Measurements from ENCODE around the gene INPP4B. TPM values are rescaled to one million over a fixed set of nuclear protein-coding genes. Genes with fewer than 3 reads are reported as not detected.
A peak's percentile ranks its signal among the peaks of the same experiment; 100 is the strongest.

The INPP4B gene
- total RNA-seq, 2 experiments from 2014 or later, result 43.7 to 44.7 TPM

GRCh38 chr4:142719854-142720541, 126.1 kb downstream of the INPP4B start:
- no peak overlapping the region for H3K4me3 Mint-ChIP-seq
- ATAC-seq (no peak), DNase-seq (no peak)
- H3K27ac Mint-ChIP-seq, result no peak overlapping the region
- ChIA-PET CTCF (interaction anchor here (0.6 to 1.7 kb wide), 15 partner anchors 9 to 592 kb away, joined by 3 to 6 read pairs (median 4); no protein-coding TSS in a partner anchor), POLR2A (no interaction called here)
- peaks cover 3% of the 10 kb centered on the region for H3K36me3 Mint-ChIP-seq (ENCODE audit: low read depth)
- H3K9me3 Mint-ChIP-seq (ENCODE audit: insufficient read depth), result peaks cover 3% of the 10 kb centered on the region
- peaks cover 10% of the 10 kb centered on the region for H3K4me1 Mint-ChIP-seq (ENCODE audit: low read depth)
- no peaks in the 10 kb centered on the region for H3K27me3 Mint-ChIP-seq (ENCODE audit: low read depth)

DNA sequence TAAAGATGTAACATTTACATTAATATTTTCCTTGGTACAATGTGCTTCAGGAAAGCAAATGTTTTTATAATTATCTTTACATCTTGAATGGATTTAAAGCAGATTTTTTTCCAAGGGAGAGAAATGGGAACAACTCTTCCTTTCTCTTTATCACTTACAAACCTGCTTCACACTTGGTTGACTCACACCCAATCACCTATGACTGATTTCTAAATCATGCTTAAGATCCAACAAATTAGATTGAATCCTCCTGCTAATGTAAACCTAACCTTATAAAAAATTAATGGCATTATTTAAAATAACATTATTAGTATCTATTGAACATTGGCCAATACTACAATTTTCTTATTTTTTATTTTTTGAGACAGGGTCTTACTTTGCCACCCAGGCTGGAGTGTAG, 127.1 kb downstream of the INPP4B start:
- DNase-seq, result no peak
- CTCF ChIA-PET, result interaction anchor here (1.7 kb wide), 1 partner anchor 368 kb away, joined by 6 read pairs; no protein-coding TSS in a partner anchor
- Mint-ChIP-seq H3K9me3 (ENCODE audit: insufficient read depth) (peaks cover 3% of the 10 kb centered on the region), H3K27ac (no peak overlapping the region), H3K4me3 (no peak overlapping the region), H3K36me3 (ENCODE audit: low read depth) (peaks cover 3% of the 10 kb centered on the region), H3K4me1 (ENCODE audit: low read depth) (peaks cover 10% of the 10 kb centered on the region), H3K27me3 (ENCODE audit: low read depth) (no peaks in the 10 kb centered on the region)
- POLR2A ChIA-PET, result no interaction called here
- no peak for ATAC-seq

DNA sequence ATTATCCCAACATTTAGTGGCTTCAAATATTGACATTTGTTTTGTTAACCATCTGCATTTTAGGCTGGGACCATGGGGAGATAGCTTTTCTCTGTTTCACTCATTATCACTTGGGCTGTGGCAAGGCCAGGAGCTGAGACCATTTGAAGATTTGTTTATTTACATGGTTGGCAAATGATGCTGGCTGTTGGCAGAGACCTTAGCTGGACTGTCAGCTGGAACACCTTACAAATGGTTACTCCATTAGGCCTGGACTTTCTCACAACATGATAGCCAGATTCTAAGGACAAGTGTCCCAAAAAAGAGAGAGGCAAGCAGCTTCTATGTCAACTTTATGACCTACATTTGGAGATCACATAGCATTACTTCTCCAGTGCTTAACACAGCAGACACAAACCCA, 130.4 kb downstream of the INPP4B start:
- peaks cover 12% of the 10 kb centered on the region for H3K36me3 Mint-ChIP-seq (ENCODE audit: low read depth)
- H3K27me3 Mint-ChIP-seq (ENCODE audit: low read depth), result no peaks in the 10 kb centered on the region
- H3K4me1 Mint-ChIP-seq (ENCODE audit: low read depth), result peaks cover 26% of the 10 kb centered on the region
- DNase-seq (no peak), ATAC-seq (no peak)
- POLR2A ChIA-PET, result no interaction called here
- H3K27ac Mint-ChIP-seq, result no peak overlapping the region
- no peak overlapping the region for H3K4me3 Mint-ChIP-seq
- peaks cover 3% of the 10 kb centered on the region for H3K9me3 Mint-ChIP-seq (ENCODE audit: insufficient read depth)
- CTCF ChIA-PET, result interaction anchor here (1.1 to 1.3 kb wide), 2 partner anchors 299 to 363 kb away, joined by 3 to 5 read pairs; no protein-coding TSS in a partner anchor

- Mint-ChIP-seq H3K36me3 (ENCODE audit: low read depth) (peaks cover 23% of the 10 kb centered on the region), H3K27me3 (ENCODE audit: low read depth) (no peaks in the 10 kb centered on the region), H3K27ac (peak overlapping the region; percentile 61), H3K4me1 (ENCODE audit: low read depth) (peaks cover 36% of the 10 kb centered on the region), H3K9me3 (ENCODE audit: insufficient read depth) (peaks cover 10% of the 10 kb centered on the region), H3K4me3 (no peak overlapping the region)
- ChIA-PET POLR2A (no interaction called here), CTCF (interaction anchor here (1.1 to 1.2 kb wide), 3 partner anchors 11 to 359 kb away, joined by 3 read pairs; no protein-coding TSS in a partner anchor)
- no peak for ATAC-seq
- no peak for DNase-seq
Measured at GRCh38 chr4:142713282-142714030, 132.6 kb downstream of the INPP4B start.

GRCh38 chr4:142708231-142708630, 137.9 kb downstream of the INPP4B start:
- POLR2A ChIA-PET, result no interaction called here
- no peak for ATAC-seq
- no peak for DNase-seq
- no peak overlapping the region for H3K4me3 Mint-ChIP-seq
- CTCF ChIA-PET, result no interaction called here
- H3K27me3 Mint-ChIP-seq (ENCODE audit: low read depth), result no peaks in the 10 kb centered on the region
- peak overlapping the region; percentile 33 for H3K27ac Mint-ChIP-seq
- H3K36me3 Mint-ChIP-seq (ENCODE audit: low read depth), result peaks cover 20% of the 10 kb centered on the region
- peaks cover 7% of the 10 kb centered on the region for H3K9me3 Mint-ChIP-seq (ENCODE audit: insufficient read depth)
- H3K4me1 Mint-ChIP-seq (ENCODE audit: low read depth), result peaks cover 27% of the 10 kb centered on the region

- CTCF ChIA-PET, result no interaction called here
Measured at GRCh38 chr4:142707401-142707800, 138.7 kb downstream of the INPP4B start.

GRCh38 chr4:142706381-142706780, 139.7 kb downstream of the INPP4B start:
- Mint-ChIP-seq H3K9me3 (ENCODE audit: insufficient read depth) (peaks cover 7% of the 10 kb centered on the region), H3K36me3 (ENCODE audit: low read depth) (peaks cover 18% of the 10 kb centered on the region), H3K4me1 (ENCODE audit: low read depth) (peaks cover 24% of the 10 kb centered on the region), H3K27me3 (ENCODE audit: low read depth) (no peaks in the 10 kb centered on the region), H3K4me3 (no peak overlapping the region), H3K27ac (no peak overlapping the region)
- CTCF ChIA-PET, result no interaction called here
- DNase-seq, result no peak
- no peak for ATAC-seq
- POLR2A ChIA-PET, result no interaction called here

More at GRCh38 chr4:142707401-142707800, 138.7 kb downstream of the INPP4B start:
- H3K27me3 Mint-ChIP-seq (ENCODE audit: low read depth), result no peaks in the 10 kb centered on the region
- DNase-seq (no peak), ATAC-seq (no peak)
- peaks cover 20% of the 10 kb centered on the region for H3K36me3 Mint-ChIP-seq (ENCODE audit: low read depth)
- POLR2A ChIA-PET, result no interaction called here
- no peak overlapping the region for H3K4me3 Mint-ChIP-seq
- peaks cover 7% of the 10 kb centered on the region for H3K9me3 Mint-ChIP-seq (ENCODE audit: insufficient read depth)
- H3K4me1 Mint-ChIP-seq (ENCODE audit: low read depth), result peaks cover 24% of the 10 kb centered on the region
- H3K27ac Mint-ChIP-seq, result no peak overlapping the region

- POLR2A ChIA-PET, result no interaction called here
- CTCF ChIA-PET, result no interaction called here
- H3K4me1 Mint-ChIP-seq (ENCODE audit: low read depth), result peaks cover 25% of the 10 kb centered on the region
Measured at GRCh38 chr4:142705820-142706219, 140.3 kb downstream of the INPP4B start.

DNA sequence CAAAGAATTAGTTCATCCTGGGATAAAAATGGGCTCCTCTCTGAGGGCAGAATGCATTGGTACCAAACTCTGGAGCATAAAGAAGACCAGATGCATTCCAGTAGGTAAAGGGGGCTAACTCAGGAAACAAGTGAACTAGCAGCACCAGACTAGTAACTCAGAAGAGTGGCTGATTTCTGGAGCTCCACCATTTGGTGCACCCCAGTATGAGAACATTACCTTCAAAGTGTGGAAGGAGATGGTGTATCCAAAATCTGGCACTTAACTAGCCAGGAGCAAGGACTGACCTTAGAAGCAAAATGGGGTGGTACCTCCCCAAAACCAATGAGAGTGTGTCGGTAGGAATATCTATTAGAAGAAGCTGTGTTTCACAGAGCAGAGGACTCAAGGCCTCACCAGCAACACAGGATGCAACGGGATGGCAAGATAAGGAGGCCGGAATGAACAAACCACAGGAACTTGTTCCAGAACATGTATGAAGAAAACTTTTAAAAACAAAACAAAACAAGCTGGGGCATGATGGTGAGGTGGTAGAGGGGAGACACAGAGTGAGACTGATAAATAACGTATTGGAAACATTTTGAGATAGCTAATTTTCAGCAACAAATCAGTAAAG, 142.3 kb downstream of the INPP4B start:
- H3K9me3 Mint-ChIP-seq (ENCODE audit: insufficient read depth), result no peaks in the 10 kb centered on the region
- CTCF ChIA-PET, result interaction anchor here (1.1 to 1.4 kb wide), 2 partner anchors 11 to 351 kb away, joined by 3 to 5 read pairs; no protein-coding TSS in a partner anchor
- ATAC-seq (peak; percentile 76), DNase-seq (peak; percentile 44)
- H3K36me3 Mint-ChIP-seq (ENCODE audit: low read depth), result peaks cover 22% of the 10 kb centered on the region
- peaks cover 28% of the 10 kb centered on the region for H3K4me1 Mint-ChIP-seq (ENCODE audit: low read depth)
- H3K27me3 Mint-ChIP-seq (ENCODE audit: low read depth), result no peaks in the 10 kb centered on the region
- no peak overlapping the region for H3K4me3 Mint-ChIP-seq
- no peak overlapping the region for H3K27ac Mint-ChIP-seq
- POLR2A ChIA-PET, result interaction anchor here (0.8 to 1.4 kb wide), 2 partner anchors 297 to 299 kb away, joined by 3 to 8 read pairs; no protein-coding TSS in a partner anchor

More at GRCh38 chr4:142705820-142706219, 140.3 kb downstream of the INPP4B start:
- ATAC-seq (no peak), DNase-seq (no peak)
- no peak overlapping the region for H3K4me3 Mint-ChIP-seq
- peaks cover 7% of the 10 kb centered on the region for H3K9me3 Mint-ChIP-seq (ENCODE audit: insufficient read depth)
- H3K27ac Mint-ChIP-seq, result no peak overlapping the region
- H3K27me3 Mint-ChIP-seq (ENCODE audit: low read depth), result no peaks in the 10 kb centered on the region
- H3K36me3 Mint-ChIP-seq (ENCODE audit: low read depth), result peaks cover 17% of the 10 kb centered on the region

DNA sequence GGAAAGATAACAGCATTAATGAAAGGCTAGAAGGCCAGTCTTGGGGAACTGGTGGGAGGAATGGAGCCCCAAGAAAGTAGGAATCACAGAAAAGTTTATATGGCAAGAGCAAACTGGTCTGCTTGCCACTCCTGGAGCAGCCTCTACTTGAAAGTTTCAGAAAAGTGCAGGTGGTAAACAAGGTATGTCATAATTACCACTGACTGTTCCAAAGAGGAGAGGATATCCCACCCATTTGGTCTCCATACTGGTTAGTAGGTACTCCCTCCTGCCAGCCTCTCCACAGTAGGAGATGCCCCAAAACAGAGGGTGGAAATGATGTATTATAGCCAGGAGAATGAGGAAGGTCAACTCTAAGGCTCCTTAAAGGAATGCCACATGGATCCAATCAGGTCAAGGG, 145.1 kb downstream of the INPP4B start:
- Mint-ChIP-seq H3K9me3 (ENCODE audit: insufficient read depth) (no peaks in the 10 kb centered on the region), H3K4me1 (ENCODE audit: low read depth) (peaks cover 51% of the 10 kb centered on the region), H3K27ac (peak overlapping the region; percentile 83), H3K36me3 (ENCODE audit: low read depth) (peaks cover 29% of the 10 kb centered on the region), H3K27me3 (ENCODE audit: low read depth) (no peaks in the 10 kb centered on the region), H3K4me3 (no peak overlapping the region)
- POLR2A ChIA-PET, result no interaction called here
- DNase-seq, result no peak
- CTCF ChIA-PET, result interaction anchor here (1.3 kb wide), 1 partner anchor 352 kb away, joined by 3 read pairs; no protein-coding TSS in a partner anchor
- no peak for ATAC-seq

- Mint-ChIP-seq H3K4me3 (peak overlapping the region; percentile 2), H3K9me3 (ENCODE audit: insufficient read depth) (no peaks in the 10 kb centered on the region), H3K27ac (peak overlapping the region; percentile 83), H3K36me3 (ENCODE audit: low read depth) (peaks cover 29% of the 10 kb centered on the region), H3K4me1 (ENCODE audit: low read depth) (peaks cover 55% of the 10 kb centered on the region), H3K27me3 (ENCODE audit: low read depth) (no peaks in the 10 kb centered on the region)
- POLR2A ChIA-PET, result interaction anchor here (0.8 kb wide), 1 partner anchor 533 kb away, joined by 3 read pairs; no protein-coding TSS in a partner anchor
- no peak for DNase-seq
- CTCF ChIA-PET, result no interaction called here
- ATAC-seq, result no peak
Measured at GRCh38 chr4:142700531-142700930, 145.6 kb downstream of the INPP4B start.
